ENCODE measurements around the gene PCBP3. TPM values are rescaled to one million over a fixed set of nuclear protein-coding genes. Genes with fewer than 3 reads are reported as not detected.
"Not testable (repeated sequence)": the region's sequence is repeated elsewhere in the genome, so short reads cannot be mapped to it uniquely, and the experiment has no call there.

PCBP3 gene
- 7.0 TPM for total RNA-seq

DNA sequence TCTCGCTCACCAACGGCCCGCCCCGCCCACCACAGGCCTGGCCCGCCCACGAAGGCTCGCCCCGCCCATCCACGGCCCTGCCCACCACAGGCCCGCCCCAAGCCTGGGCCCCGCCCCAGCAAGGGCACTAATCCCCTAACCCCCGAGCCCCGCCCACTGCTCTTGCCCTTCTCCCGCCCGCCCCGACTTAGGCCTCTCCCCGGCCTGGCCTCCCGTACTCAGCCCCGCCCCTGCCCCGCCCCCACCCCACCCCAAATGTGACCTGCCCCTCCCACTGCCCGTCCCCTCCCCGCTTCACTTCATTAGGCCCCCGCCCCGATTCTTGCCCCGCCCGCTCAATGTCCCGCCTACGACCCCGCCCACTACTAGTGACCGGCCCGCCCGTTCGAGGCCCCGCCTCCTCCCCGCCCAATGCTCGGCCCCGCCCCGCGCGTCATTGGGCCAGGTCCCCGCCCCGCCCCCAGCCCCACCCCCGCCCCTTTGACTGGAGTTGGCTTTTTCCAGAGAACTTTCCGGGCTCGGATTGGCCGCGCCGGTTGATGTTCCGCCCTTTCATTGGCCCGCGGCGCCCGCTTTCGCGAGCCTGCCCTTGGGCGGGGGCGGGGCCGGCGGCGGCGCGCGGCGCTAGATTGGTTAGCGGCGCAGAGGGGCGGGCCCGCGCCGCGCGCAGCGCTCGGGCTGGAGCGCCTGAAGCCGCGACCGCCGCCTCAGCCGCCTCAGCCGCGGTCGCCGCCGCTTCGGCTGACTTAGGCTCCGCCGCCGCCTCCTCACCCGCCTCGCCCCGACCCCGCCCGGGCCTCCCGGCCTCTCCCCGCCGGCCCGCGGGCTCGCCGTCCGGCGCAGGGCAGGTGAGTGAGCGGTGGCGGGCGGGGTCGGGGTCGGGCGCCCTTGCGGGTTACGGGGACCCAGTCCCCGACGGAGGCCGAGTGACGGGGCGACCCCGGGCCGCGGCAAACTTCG lies at the start of gene PCBP3:
Gene PCBP3 (plus strand): TSS at position 705 of the 960 bp plus-strand sequence. CDS start 206,361 bp downstream, outside the sequence.
- peak; percentile 80 to 96 (median 95) for DNase-seq (ENCODE audit: low read depth in 2 of 3, low spot score in 2 of 3)

DNA sequence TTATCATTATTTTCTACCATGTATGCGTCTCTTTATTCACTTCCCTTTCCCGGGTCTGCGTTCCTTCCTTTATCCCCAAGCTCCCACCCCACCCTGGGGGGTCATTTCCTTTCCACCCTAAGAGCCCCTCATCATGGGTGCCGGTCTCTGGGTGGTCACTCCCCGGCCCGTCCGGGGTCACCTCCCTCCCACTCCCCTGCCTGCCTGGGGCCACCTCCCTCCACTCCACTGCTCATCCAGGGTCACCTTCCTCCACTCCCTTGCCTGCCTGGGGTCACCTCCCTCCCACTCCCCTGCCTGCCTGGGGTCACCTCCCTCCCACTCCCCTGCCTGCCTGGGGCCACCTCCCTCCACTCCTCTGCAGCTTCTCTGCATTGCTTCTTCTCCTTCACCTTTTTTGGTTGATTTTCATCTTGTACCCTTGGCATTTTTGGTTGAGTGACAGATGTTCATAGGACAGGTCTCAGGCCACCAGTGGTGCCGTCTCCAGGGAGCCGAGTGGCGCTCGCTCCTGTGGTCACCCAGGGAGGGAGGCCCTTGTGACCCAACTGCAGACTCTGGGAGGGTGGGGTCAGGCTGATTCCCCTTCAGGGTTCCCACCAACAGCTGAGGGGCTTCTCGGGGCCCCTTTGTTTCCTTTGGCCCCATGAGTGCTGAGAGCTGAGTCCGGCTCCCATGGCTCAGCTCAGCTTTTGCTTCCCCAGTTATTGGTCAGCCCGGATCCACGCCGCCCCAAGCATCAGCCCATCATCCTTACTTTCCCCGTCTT lies 48.6 kb upstream of the PCBP3 start:
- DNase-seq (ENCODE audit: low read depth in 2 of 3, low spot score in 2 of 3): no peak

DNA sequence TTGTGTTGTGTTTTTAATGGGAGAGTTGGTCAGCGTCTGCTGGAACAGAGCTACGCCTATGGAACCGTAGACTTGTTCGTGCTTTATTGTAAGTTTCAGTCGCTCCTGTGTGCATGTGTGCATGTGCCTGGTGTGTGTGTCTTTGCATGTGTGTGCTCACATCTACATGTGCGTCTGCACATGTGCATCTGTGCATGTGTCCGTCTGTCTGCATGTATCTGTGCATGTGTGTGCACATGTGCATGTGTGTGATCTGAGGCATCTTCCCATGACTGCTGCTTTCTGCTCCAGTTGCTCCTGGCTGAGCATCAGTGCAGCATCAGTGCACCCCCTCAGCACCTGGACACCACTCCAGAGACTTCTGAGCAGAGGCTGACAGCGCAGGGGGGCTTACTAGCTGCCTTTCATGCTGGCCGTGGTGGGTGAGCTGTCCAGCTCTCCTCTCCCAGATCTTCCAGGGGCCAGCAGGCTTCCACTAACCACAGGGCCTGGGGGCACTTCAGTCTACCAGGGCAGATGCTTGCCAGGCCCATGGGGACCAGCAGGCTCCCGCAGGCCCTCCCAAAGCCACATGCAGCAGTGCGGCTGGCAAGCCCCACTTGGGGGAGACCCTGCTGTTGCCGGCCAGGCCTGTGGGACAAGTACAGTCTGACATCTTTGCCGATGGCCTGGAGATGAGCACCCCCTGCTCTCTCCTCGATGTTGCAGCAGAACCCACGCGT lies 47.8 kb upstream of the PCBP3 start:
- DNase-seq (ENCODE audit: low read depth in 2 of 3, low spot score in 2 of 3): no peak

DNA sequence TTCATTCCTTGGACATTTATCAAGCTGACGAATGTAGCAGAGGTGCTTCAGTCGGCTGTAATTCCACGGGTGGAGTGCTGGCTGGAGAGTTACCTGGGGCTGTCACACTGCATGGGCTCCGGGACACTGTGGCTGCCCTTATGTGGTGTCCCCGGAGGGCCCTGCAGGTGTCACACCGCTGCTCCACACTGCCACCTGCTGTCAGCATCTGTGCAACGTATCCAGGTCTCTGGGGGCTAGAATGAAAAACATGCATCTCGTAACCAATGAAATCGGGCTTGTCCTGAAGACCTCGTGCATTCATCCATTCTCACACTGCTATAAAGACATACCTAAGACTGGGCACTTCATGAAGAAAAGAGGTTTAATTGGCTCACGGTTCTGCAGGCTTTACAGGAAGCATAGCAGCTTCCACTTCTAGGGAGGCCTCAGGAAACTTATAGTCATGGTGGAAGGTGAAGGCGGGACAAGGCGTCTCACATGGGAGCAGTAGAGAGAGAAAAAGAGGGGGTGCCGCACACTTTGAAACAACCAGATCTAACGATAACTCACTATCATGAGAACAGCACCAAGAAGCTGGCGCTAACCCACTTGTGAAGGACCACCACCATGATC lies 46.7 kb upstream of the PCBP3 start:
- DNase-seq (ENCODE audit: low read depth in 2 of 3, low spot score in 2 of 3): peak; percentile 71 to 83 (median 76)

DNA sequence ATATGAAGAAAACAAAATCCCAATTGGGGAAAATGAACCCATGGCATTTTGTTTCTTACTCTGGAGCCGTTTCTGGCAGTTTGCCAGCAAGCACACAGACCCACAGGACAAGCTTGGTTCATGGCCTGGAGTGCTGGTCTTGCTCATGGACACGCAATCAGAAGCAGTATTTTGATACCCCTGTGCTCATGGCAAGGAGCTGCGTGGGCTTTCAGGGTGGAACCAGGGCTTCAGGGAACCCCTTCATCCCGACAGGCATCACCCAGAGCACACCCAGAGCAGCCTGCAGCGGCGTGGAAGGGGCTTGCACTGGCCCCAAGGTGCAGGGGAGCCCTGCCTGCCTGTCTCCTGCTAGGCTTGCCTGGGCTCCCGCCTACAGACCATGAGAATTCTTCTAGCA lies 45.4 kb upstream of the PCBP3 start:
- no peak for DNase-seq (ENCODE audit: low read depth in 2 of 3, low spot score in 2 of 3)

DNA sequence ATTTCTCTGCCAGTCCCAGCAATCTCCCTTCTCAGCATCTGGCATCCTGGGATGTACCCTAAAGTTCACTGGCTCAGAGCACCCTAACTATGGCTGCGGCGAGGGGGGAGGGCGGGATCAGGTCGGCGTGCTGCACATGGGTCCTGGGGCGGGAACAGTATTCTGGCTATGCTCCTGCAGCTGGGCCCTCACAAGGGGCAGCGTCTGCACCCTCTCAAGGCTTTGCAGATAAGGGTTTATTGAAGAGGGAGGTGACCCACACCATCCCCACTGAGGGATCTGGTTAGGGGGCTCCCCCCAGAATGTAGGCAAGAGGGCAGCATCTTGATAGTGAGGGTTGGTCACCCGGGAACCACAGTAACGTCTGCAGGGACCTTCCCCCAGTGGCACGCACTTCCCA lies 44.9 kb upstream of the PCBP3 start:
- DNase-seq (ENCODE audit: low read depth in 2 of 3, low spot score in 2 of 3): no peak

DNA sequence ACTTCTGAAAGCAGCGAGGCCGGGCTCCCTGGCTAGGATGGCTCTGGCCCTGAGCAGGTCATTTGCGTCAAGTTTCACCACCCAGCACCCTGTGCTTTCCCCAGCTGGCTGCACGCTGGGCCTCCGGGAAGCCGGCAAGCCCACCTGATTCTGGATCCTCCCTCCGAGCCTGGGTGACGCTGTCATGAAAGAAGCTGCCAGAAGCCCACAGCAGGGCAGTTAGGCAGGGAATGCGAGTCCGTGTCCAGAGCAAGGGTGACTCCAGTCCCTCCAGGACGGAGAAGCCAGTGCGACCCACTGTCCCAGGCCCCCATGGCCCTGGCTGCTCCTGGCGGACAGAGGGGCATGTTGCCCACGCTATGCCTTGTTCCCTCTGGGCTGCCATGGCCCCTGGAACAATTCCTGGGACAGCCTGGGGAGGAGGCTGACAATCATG lies 44.4 kb upstream of the PCBP3 start:
- DNase-seq (ENCODE audit: low read depth in 2 of 3, low spot score in 2 of 3): no peak

DNA sequence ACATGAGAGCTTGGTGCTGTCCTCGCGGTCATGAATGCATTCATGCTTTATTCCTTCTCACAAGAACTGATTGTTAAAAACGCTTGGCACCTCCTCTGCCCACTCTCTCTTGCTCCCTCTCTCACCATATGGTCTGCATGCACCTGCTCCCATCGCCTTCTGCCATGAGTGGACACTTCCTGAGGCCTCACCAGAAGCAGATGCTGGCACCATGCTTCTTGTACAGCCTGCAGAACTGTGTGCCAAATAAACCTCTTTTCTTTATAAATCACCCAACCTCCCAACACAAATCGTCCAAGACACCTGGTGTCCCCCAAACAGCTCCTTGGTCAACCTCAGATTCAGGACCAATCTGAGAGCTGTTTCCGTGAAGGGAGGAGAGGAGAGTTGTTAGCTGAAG lies 43.3 kb upstream of the PCBP3 start:
- DNase-seq (ENCODE audit: low read depth in 2 of 3, low spot score in 2 of 3): no peak

DNA sequence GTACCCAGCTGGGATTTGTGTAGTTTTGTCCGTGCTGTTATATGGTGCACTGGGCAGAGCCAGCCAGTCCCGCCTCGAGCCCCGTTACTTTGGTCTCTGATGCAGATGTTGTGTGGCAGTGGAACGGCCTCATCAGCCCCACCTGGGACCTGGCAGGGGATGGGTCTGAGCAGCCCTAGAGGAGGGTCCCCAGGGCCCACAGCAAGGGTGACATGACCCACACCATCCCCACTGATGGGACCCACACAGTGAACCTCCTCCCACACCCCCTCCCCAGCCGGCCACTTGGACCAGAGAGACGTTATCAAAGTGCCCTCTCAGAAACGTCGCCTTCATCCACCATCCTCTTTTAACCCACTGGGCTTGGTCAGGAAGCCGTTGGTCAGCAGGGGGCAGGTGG lies 42.0 kb upstream of the PCBP3 start:
- no peak for DNase-seq (ENCODE audit: low read depth in 2 of 3, low spot score in 2 of 3)

DNA sequence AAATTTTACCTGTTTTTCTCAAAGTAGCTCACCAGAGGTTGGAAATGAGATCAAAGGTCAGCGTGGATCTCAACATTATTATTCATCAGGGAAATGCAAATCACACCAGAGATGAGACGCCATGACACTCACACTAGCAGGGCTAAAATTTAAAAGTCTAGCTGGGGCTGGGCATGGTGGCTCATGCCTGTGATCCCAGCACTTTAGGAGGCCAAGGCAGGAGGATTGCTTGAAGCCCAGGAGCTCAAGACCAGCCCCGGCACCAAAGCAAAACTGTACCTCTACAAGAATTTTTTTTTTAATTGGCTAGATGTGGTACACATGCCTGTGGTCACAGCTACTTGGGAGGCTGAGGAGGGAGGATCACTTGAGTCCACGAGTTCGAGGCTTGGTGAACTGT lies 41.4 kb upstream of the PCBP3 start:
- DNase-seq (ENCODE audit: low read depth in 2 of 3, low spot score in 2 of 3): no peak

DNA sequence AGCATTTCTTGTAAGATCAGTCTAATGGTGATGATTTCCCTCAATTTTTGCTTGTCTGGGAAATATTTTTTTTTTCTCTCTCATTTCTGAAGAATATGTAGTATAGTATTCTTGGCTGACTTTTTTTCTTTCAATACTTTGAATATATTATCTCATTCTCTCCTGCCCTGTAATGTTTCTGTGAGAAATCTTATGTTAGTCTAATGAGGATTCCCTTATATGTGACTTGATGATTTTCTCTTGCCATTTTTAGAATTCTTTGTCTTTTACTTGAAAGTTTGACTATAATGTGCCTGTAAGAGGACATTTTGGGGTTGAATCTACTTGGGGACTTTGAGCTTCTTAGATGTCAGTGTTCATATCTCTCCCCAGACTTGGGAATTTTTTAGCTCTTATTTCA lies 40.0 kb upstream of the PCBP3 start:
- DNase-seq (ENCODE audit: low read depth in 2 of 3, low spot score in 2 of 3): no peak

DNA sequence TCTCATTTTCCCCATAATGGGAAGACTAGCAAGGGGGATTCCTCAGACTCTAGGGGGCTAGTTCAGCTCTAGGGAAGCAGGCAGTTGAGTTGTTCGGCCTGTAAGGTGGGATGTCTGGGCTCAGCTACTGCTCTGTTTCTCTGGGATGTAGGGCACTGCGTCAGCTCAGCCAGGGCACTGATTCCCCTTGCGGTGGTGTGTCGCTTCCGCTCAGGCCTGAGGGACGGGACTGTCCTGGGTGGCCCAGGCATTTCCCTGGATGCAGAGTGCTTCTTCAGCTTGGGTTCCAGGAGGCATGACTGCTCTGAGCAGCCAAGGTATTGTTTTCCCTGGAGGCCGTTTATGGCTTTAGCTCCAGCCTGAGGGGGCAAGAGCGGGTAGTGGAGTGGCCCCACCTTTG lies 38.8 kb upstream of the PCBP3 start:
- DNase-seq (ENCODE audit: low read depth in 2 of 3, low spot score in 2 of 3): not testable (repeated sequence)

DNA sequence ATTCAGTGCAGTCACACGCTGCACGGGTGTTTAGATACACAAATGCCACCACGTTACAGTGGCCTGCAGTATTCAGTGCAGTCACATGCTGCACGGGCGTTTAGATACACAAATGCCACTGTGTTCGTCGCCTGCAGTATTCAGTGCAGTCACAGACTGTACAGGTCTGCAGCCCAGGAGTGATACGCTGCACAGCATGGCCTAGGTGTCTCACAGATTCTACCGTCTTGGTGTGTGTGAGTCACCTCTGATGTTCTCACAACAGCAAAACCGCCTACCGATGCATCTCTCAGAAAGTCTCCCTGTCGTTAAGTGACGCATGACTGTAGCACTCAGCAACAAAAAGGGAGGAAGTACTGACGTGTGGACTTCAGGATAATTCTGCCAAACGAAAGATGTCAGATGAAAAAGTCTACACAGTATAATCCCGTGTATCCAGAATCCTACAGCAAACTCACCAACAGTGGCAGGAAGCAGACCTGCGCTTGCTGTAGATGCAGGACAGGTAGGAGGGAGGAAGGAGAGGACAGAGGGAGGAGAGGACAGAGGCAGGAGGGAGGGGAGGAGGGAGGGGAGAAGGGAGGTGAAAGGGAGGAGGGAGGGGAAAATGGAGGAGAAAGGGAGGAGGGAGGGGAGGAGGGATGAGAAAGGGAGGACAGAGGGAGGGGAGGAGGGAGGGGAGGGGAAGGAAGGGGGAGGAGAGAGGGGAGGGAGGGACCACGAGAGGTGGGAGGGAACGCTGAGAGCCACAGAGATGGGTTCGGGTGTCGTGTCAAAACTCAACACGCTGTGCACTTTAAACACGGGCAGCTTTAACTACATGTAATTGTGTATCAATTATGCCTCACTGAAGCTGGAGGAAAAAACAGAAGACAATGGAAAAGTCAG lies 36.3 kb upstream of the PCBP3 start:
- no peak for DNase-seq (ENCODE audit: low read depth in 2 of 3, low spot score in 2 of 3)

DNA sequence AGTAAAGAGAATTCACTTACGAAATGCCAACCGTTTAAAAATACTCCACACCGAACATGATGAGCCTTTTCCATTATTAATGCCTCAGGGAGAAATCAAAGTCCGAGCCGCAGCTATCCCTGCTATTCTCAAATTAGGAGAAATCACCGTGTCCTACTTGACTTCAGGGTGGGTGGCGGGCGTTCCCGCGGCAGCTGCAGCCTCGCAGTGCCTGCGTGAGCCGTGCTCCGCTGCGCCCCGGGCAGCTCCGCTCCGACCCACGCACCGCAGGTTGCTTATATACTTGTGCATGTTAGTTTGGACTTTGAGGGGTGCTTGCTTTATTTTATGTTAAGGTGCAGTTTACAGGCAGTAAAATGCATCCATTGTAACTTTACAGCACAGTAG lies 35.6 kb upstream of the PCBP3 start:
- no peak for DNase-seq (ENCODE audit: low read depth in 2 of 3, low spot score in 2 of 3)

DNA sequence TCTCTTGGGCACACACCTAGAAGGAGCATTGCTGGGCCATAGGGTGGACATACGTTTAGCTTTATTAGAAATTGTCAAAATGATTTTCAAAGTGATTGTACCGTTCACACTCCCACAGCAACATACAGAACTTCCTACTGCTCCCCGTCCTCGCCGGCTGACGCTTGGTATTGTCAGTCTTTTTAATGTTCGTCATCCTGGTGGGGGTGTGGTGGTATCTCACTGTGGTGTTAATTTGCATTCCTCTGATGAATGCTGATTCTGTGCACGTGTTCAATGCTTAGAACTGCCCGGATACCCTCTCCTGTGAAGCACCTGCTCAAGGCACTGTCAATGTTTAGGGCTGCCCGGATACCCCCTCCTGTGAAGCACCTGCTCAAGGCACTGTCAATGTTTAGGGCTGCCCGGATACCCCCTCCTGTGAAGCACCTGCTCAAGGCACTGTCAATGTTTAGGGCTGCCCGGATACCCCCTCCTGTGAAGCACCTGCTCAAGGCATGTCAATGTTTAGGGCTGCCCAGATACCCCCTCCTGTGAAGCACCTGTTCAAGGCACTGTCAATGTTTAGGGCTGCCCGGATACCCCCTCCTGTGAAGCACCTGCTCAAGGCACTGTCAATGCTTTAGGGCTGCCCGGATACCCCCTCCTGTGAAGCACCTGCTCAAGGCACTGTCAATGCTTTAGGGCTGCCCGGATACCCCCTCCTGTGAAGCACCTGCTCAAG lies 34.6 kb upstream of the PCBP3 start:
- DNase-seq (ENCODE audit: low read depth in 2 of 3, low spot score in 2 of 3): not testable (repeated sequence)

DNA sequence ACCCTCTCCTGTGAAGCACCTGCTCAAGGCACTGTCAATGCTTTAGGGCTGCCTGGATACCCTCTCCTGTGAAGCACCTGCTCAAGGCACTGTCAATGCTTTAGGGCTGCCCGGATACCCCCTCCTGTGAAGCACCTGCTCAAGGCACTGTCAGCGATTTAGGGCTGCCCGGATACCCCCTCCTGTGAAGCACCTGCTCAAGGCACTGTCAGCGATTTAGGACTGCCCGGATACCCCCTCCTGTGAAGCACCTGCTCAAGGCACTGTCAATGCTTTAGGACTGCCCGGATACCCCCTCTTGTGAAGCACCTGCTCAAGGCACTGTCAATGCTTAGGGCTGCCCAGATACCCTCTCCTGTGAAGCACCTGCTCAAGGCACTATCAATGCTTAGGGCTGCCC lies 33.9 kb upstream of the PCBP3 start:
- DNase-seq (ENCODE audit: low read depth in 2 of 3, low spot score in 2 of 3): not testable (repeated sequence)

DNA sequence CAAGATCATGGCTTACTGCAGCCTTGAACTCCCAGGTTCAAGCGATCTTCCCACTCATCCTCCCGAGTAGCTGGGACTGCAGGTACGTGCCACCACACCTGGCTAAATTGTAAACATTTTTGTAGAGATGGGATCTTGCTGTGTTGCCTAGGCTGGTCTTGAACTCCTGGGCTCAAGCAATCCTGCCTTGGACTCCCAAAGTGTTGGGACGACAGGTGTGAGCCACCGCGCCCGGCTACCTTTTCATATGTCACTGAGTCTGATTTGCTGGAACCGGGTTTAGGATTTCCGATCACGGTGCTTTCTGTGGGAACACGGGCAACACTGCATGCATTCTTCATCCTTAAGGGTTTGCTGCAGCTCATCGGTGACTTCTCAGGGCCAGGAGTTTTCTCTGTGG lies 32.2 kb upstream of the PCBP3 start:
- DNase-seq (ENCODE audit: low read depth in 2 of 3, low spot score in 2 of 3): no peak

DNA sequence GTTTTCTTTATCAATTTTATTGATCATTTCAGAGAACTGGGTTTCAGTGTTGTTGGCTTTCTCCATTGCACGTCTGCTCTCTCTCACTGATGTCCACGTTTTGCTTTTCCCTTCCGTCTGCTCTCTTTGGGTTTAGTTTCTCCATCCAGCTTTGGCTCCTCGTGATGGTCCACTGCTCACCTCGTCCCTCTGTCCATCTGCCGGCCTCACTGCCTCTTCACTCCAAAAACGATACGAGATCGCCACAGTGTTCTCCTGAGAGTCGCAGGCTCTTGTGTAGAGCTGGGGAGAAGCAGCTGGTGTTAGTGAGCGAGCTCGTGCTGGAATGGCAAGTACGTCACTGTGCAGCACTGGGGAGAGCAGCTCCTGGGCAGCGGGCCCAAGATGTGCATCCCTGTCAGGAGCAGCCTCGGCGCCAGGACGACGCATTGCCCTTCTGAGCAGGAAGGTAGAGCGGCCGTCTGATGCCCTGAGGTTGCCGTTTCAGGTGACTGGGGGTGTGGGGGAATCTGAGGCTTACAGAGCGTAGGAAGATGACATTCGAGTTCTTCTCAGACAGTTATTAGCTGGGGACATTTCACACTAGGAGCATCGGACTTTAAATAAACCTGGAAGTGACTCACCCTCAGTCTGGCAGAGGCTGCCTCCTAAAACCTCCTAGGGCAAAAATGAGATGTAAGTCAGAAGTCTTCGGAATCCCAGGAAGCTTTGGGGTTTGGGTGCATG lies 31.4 kb upstream of the PCBP3 start:
- no peak for DNase-seq (ENCODE audit: low read depth in 2 of 3, low spot score in 2 of 3)
